Brain microvascular endothelial cell (primary cell): ENCODE data around the gene KCNAB3.

Experiments
- DNase-seq: peaks from one replicate; pipeline ENCODE4 v3.0.0-alpha.2; 2020
- H3K27ac ChIP-seq: fragments of 250-450 bp; sonication (Bioruptor Pico); 2 replicates; pipeline ENCODE4 v1.5.1; 2020; ENCODE audit warnings: mild to moderate bottlenecking, moderate library complexity
- H3K27me3 ChIP-seq: fragments of 250-450 bp; sonication (Bioruptor Pico); replicated peaks from 2 replicates; pipeline ENCODE4 v1.5.1; 2020; ENCODE audit warnings: mild to moderate bottlenecking
- H3K36me3 ChIP-seq: fragments of 250-450 bp; sonication (Bioruptor Pico); replicated peaks from 2 replicates; pipeline ENCODE4 v1.5.1; 2020; ENCODE audit warnings: mild to moderate bottlenecking
- H3K4me3 ChIP-seq: 2 replicates; pipeline ENCODE4 v1.5.1; 2011; ENCODE audit warnings: low read depth, mild to moderate bottlenecking, control low read depth, low read length, moderate library complexity
- CTCF ChIP-seq: IDR thresholded peaks from 2 replicates; pipeline ENCODE4 v1.5.1; 2011; ENCODE audit warnings: low read depth, mild to moderate bottlenecking, moderate library complexity, low read length, control low read depth, inconsistent platforms; ENCODE audit errors: missing control alignments
- in situ Hi-C: cut with HindIII; loops from 2 replicates; pipeline ENCODE4 v1.10.0; 2017; ENCODE audit warnings: low sequenced_read_pairs, low pct_ligation_motif_present

The KCNAB3 gene

GRCh38 chr17:7971651-7972050 lies 42.0 kb upstream of the KCNAB3 start:
- in situ Hi-C loops: no loop called here
- H3K36me3 ChIP-seq: no peaks in the 10 kb centered on the region
- no peaks in the 10 kb centered on the region for H3K27me3 ChIP-seq
- no peak overlapping the region for H3K27ac ChIP-seq
- DNase-seq: no peak
- TF ChIP-seq CTCF: no peak
- H3K4me3 ChIP-seq: no peak overlapping the region

- H3K4me3 ChIP-seq: no peak overlapping the region
- H3K27me3 ChIP-seq: no peaks in the 10 kb centered on the region
- no peaks in the 10 kb centered on the region for H3K36me3 ChIP-seq
- in situ Hi-C loops: no loop called here
- no peak for DNase-seq
- H3K27ac ChIP-seq: no peak overlapping the region
- no peak for TF ChIP-seq CTCF
Measured at GRCh38 chr17:7969433-7969832, 39.8 kb upstream of the KCNAB3 start.

GRCh38 chr17:7967751-7968150 lies 38.1 kb upstream of the KCNAB3 start:
- TF ChIP-seq CTCF: no peak
- Histone ChIP-seq H3K36me3 (no peaks in the 10 kb centered on the region), H3K27ac (no peak overlapping the region), H3K27me3 (no peaks in the 10 kb centered on the region), H3K4me3 (no peak overlapping the region)
- in situ Hi-C loops: no loop called here
- DNase-seq: no peak

GRCh38 chr17:7961421-7961820 lies 31.8 kb upstream of the KCNAB3 start:
- in situ Hi-C loops: no loop called here
- no peak for DNase-seq
- Histone ChIP-seq H3K27me3 (no peaks in the 10 kb centered on the region), H3K36me3 (no peaks in the 10 kb centered on the region), H3K4me3 (no peak overlapping the region), H3K27ac (no peak overlapping the region)
- TF ChIP-seq CTCF: no peak

GRCh38 chr17:7959503-7960253 lies 30.0 kb upstream of the KCNAB3 start:
- DNase-seq: no peak
- H3K27ac ChIP-seq: no peak overlapping the region
- no peaks in the 10 kb centered on the region for H3K36me3 ChIP-seq
- no peak for TF ChIP-seq CTCF
- H3K27me3 ChIP-seq: no peaks in the 10 kb centered on the region
- in situ Hi-C loops: no loop called here
- no peak overlapping the region for H3K4me3 ChIP-seq
